ENCODE data around the gene BMP7. TPM values are rescaled to one million over a fixed set of nuclear protein-coding genes. Genes with fewer than 3 reads are reported as not detected.

Gene BMP7
- total and polyA plus RNA-seq, 2 donors (not counting 3 experiments of a cell fraction or from before 2014, with no cell fraction given): not detected

DNA sequence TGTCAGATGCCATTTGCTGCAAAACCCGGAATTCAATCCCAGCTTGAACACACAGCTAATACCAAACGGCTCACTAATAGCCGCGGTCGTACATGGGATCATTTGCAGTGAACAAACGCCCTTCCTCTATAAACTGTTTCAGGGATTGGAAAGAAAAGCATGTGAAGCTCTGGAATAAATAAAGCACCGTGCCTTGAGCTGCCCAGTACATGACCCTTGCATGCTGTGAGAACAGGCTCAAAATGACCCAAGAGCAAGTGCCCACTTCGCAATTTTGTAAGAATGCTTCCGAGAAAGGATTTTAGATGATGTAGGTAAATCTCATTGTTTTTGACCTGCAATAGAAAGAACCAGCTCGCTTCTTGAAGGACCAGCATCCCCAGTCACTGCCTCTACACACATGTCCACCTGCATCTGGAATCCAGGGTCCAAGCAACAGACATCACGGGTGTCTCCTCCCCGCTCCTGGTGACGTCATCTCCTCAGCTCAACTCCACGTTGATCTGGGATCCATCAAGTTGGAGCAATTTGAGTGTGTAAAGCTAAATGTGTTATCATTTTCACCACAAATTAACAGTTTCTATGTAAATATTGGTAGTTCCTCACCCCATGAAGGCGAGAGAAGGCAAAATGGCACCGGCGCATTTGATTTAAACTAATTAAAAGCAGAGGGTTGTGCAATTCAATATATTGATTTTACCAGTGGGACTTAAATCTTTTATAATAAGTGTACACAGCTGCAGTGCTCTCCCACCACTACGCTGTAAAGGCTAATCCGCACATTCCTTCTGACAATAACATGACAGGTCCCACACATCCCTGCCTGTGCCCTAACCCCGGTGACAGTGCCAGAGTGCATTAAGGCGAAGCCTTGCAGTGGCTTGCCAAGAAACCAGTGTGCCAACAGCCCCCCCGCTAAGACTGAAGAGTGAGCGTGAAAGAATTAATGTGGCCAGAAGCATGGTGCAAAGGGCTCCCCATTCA is 6.2 kb downstream of the BMP7 start:
- CTCF ChIA-PET: no interaction called here

DNA sequence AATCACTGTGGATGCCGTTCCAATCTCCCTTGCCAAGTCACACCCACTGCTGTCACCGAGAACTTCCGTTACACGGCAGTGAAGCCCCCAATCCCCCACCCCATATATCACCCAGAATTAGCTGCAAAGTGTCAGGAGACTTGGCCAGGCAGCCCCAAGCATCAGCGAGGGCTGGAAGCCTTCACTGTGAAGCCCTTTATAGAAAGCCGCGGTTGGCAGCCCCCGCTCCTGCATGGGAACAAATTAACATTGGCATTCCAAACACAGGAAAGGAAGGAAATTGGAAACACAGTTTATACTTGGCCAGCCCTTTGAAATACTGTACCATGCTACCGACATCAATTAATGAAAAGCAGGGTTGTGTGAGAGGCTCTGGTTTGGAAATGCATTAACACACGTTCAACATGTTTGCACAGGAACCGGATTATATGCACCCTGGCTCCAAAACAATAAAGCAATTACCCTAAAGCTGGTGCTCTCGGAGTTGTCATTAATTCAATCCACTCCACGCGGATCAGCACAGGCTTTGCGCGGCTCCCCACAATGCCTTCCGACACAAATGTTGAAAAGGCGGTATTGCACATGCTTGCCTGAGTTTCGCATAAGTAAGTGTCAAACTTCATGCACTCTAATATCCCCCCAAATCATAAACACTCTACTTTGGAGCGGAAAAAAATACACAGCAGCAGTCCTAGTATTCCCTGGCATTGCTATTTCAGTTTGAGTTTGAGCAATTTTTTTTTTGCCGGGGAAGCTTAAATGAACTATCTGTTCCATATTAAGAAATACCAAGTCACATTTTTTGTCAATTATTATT is 7.1 kb downstream of the BMP7 start:
- POLR2A ChIA-PET: no interaction called here
- FAIRE-seq (no peak), DNase-seq (ENCODE audit: low read depth, low spot score) (no peak)
- no peak overlapping the region for H3K9ac ChIP-seq (replicated peaks; ENCODE audit: extremely low read depth, insufficient read depth, low read length)
- no peak overlapping the region for H3K27ac ChIP-seq (ENCODE audit: insufficient read depth, low read depth, low read length)
- H3K79me2 ChIP-seq (ENCODE audit: control insufficient read depth, insufficient read depth, low read length): no peaks in the 10 kb centered on the region
- BruUV-seq (replicated peaks): no TSS peak
- no peak overlapping the region for H3K4me3 ChIP-seq (replicated peaks in 1 of 3; ENCODE audit: insufficient read depth in 1 of 3, low read depth in 1 of 3, low read length in 3 of 3)
- H3K9me1 ChIP-seq (replicated peaks; ENCODE audit: control insufficient read depth, extremely low read depth, insufficient read depth, low read length): no peaks in the 10 kb centered on the region
- H3K9me3 ChIP-seq (replicated peaks; ENCODE audit: control insufficient read depth, insufficient read depth, low read length): no peaks in the 10 kb centered on the region
- no peak overlapping the region for H2AFZ ChIP-seq (ENCODE audit: low read depth, low read length)
- intact Hi-C loops (cut with micrococcal nuclease): no loop called here
- no peaks in the 10 kb centered on the region for H3K36me3 ChIP-seq (ENCODE audit: control insufficient read depth in 2 of 2, extremely low read depth in 1 of 2, insufficient read depth in 2 of 2, low read length in 2 of 2)
- CTCF ChIA-PET: no interaction called here
- peaks cover 15 to 16% of the 10 kb centered on the region in 2 experiments for H3K27me3 ChIP-seq (ENCODE audit: control insufficient read depth in 2 of 2, insufficient read depth in 2 of 2, low read length in 2 of 2)
- TF ChIP-seq POLR2AphosphoS5 (IDR thresholded peaks at IDR 0.05; ENCODE audit: insufficient read depth, low read depth, low read length): no peak
- TF ChIP-seq POLR2A (IDR thresholded peaks at IDR 0.05; ENCODE audit: low read depth, low read length): no peak
- no peak for TF ChIP-seq MYC (IDR thresholded peaks at IDR 0.05; ENCODE audit: low read depth, low read length)
- TF ChIP-seq, protein P1, sequence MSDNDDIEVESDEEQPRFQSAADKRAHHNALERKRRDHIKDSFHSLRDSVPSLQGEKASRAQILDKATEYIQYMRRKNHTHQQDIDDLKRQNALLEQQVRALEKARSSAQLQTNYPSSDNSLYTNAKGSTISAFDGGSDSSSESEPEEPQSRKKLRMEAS (IDR thresholded peaks at IDR 0.05; ENCODE audit: insufficient read depth, insufficient read length): no peak
- dilution Hi-C loops (cut with MboI; ENCODE audit: extremely low pct_ligation_motif_present, low sequenced_read_pairs): no loop called here
- no peaks in the 10 kb centered on the region for H3K4me1 ChIP-seq (ENCODE audit: control insufficient read depth, extremely low read depth, insufficient read depth, low read length)
- no peak overlapping the region for H3K4me2 ChIP-seq (ENCODE audit: insufficient read depth, low read length)
- no peaks in the 10 kb centered on the region for H4K20me1 ChIP-seq (replicated peaks; ENCODE audit: control insufficient read depth, extremely low read depth, insufficient read depth, low read length)

More for the DNA sequence above, 6.2 kb downstream of the BMP7 start:
- dilution Hi-C loops (cut with MboI; ENCODE audit: extremely low pct_ligation_motif_present, low sequenced_read_pairs): no loop called here
- no peak for DNase-seq (ENCODE audit: low read depth, low spot score)
- BruUV-seq (replicated peaks): no TSS peak
- no peak overlapping the region for H3K9ac ChIP-seq (replicated peaks; ENCODE audit: extremely low read depth, insufficient read depth, low read length)
- H3K9me3 ChIP-seq (replicated peaks; ENCODE audit: control insufficient read depth, insufficient read depth, low read length): no peaks in the 10 kb centered on the region
- H3K27ac ChIP-seq (ENCODE audit: insufficient read depth, low read depth, low read length): no peak overlapping the region
- H3K9me1 ChIP-seq (replicated peaks; ENCODE audit: control insufficient read depth, extremely low read depth, insufficient read depth, low read length): no peaks in the 10 kb centered on the region
- TF ChIP-seq JUN (IDR thresholded peaks at IDR 0.05; ENCODE audit: borderline replicate concordance, insufficient read depth, insufficient read length, low read depth) (no peak), FOS (IDR thresholded peaks at IDR 0.05; ENCODE audit: borderline replicate concordance, insufficient read depth, low read length) (no peak), GATA2 (IDR thresholded peaks at IDR 0.05; ENCODE audit: insufficient read depth, insufficient read length, low read depth, low read length) (no peak), POLR2A (IDR thresholded peaks at IDR 0.05; ENCODE audit: low read depth, low read length) (no peak), MYC (IDR thresholded peaks at IDR 0.05; ENCODE audit: low read depth, low read length) (no peak)
- TF ChIP-seq, protein P1 (IDR thresholded peaks at IDR 0.05; ENCODE audit: insufficient read depth, insufficient read length): no peak
- FAIRE-seq: no peak
- H4K20me1 ChIP-seq (replicated peaks; ENCODE audit: control insufficient read depth, extremely low read depth, insufficient read depth, low read length): no peaks in the 10 kb centered on the region
- peaks cover 21 to 23% of the 10 kb centered on the region in 2 experiments for H3K27me3 ChIP-seq (ENCODE audit: control insufficient read depth in 2 of 2, insufficient read depth in 2 of 2, low read length in 2 of 2)
- no peak overlapping the region for H3K4me3 ChIP-seq (replicated peaks in 1 of 3; ENCODE audit: insufficient read depth in 1 of 3, low read depth in 1 of 3, low read length in 3 of 3)
- POLR2A ChIA-PET: no interaction called here
- H3K36me3 ChIP-seq (ENCODE audit: control insufficient read depth in 2 of 2, extremely low read depth in 1 of 2, insufficient read depth in 2 of 2, low read length in 2 of 2): no peaks in the 10 kb centered on the region
- no peak overlapping the region for H2AFZ ChIP-seq (ENCODE audit: low read depth, low read length)
- intact Hi-C loops (cut with micrococcal nuclease): no loop called here
- H3K79me2 ChIP-seq (ENCODE audit: control insufficient read depth, insufficient read depth, low read length): no peaks in the 10 kb centered on the region
- no peaks in the 10 kb centered on the region for H3K4me1 ChIP-seq (ENCODE audit: control insufficient read depth, extremely low read depth, insufficient read depth, low read length)
- no peak overlapping the region for H3K4me2 ChIP-seq (ENCODE audit: insufficient read depth, low read length)

Data from endothelial cell of umbilical vein (primary cell).